Activated CD4-positive, alpha-beta T cell treated with anti-CD3 and anti-CD28 coated beads, Interleukin-10, Interleukin-2, amounts not matched to agents 100 ng/mL and 50 ng/mL, durations not matched to agents 16 hours and 8 hours (primary cell): ENCODE results near the gene PTGES3L.
"Not testable (repeated sequence)": the region's sequence is repeated elsewhere in the genome, so short reads cannot be mapped to it uniquely, and the experiment has no call there.

Experiments
- DNase-seq: peaks from one replicate; pipeline ENCODE4 v3.0.0-alpha.2; 2020

The PTGES3L gene

GRCh38 chr17:42980274-42980765 is 440 bp upstream of the PTGES3L start, which contains the start of gene RUNDC1:
RUNDC1 (plus strand) TSS chr17:42980565; CDS start chr17:42980577, 12 bp downstream.
- peak; percentile 93 for DNase-seq

GRCh38 chr17:42975701-42976100 is 4.2 kb downstream of the PTGES3L start:
- DNase-seq: not testable (repeated sequence)

GRCh38 chr17:42975265-42975664 is 4.6 kb downstream of the PTGES3L start:
- DNase-seq: no peak

GRCh38 chr17:42973323-42973722 is 6.6 kb downstream of the PTGES3L start:
- not testable (repeated sequence) for DNase-seq

- DNase-seq: no peak
Observed at GRCh38 chr17:42971589-42971988, 8.3 kb downstream of the PTGES3L start.

- DNase-seq: no peak
Observed at GRCh38 chr17:42969001-42969581, 10.8 kb downstream of the PTGES3L start.

GRCh38 chr17:42967925-42968324 is 12.0 kb downstream of the PTGES3L start:
- DNase-seq: no peak

- DNase-seq: peak; percentile 95
Observed at GRCh38 chr17:42964161-42964932, 15.5 kb downstream of the PTGES3L start, which contains the start of gene AARSD1. AARSD1 (minus strand) TSS chr17:42964454; CDS start chr17:42964440, 14 bp downstream.

- no peak for DNase-seq
Observed at GRCh38 chr17:42953669-42954068, 26.2 kb downstream of the PTGES3L start.

GRCh38 chr17:42950044-42950783 is 29.7 kb downstream of the PTGES3L start:
- DNase-seq: no peak

GRCh38 chr17:42946812-42947211 is 33.1 kb downstream of the PTGES3L start:
- DNase-seq: no peak

GRCh38 chr17:42944211-42944610 is 35.7 kb downstream of the PTGES3L start:
- no peak for DNase-seq

- peak; percentile 30 for DNase-seq
Observed at GRCh38 chr17:42937712-42938596, 41.9 kb downstream of the PTGES3L start.

- no peak for DNase-seq
Observed at GRCh38 chr17:42929497-42929844, 50.4 kb downstream of the PTGES3L start.

- DNase-seq: peak; percentile 73
Observed at GRCh38 chr17:42928714-42929496, 51.0 kb downstream of the PTGES3L start.

- DNase-seq: no peak
Observed at GRCh38 chr17:42924891-42925290, 55.0 kb downstream of the PTGES3L start.

- DNase-seq: not testable (repeated sequence)
Observed at GRCh38 chr17:42923472-42923871, 56.4 kb downstream of the PTGES3L start.

- DNase-seq: no peak
Observed at GRCh38 chr17:42922294-42922693, 57.6 kb downstream of the PTGES3L start.

- no peak for DNase-seq
Observed at GRCh38 chr17:42920922-42921321, 59.0 kb downstream of the PTGES3L start.

GRCh38 chr17:42920106-42920900 is 59.6 kb downstream of the PTGES3L start:
- DNase-seq: no peak
